ENCODE data around the gene RAD51B. TPM values are rescaled to one million over a fixed set of nuclear protein-coding genes. Genes with fewer than 3 reads are reported as not detected.

Gene RAD51B
- total RNA-seq, 4 donors from 2014 or later: 6.2 to 39.9 (median 12.9) TPM

- WGBS, 2 donors: 86 to 88% methylated on average over 5 of the region's 5 CpGs
- DNase-seq: no peak
- Histone ChIP-seq H3K9me3 (peaks cover 0 to 7% (median 0%) of the 10 kb centered on the region in 3 donors), H3K27ac (peak overlapping the region in 3 of 4 donors; percentile 82 to 87 (median 84)), H3K4me3 (no peak overlapping the region), H3K36me3 (no peaks in the 10 kb centered on the region), H3K27me3 (no peaks in the 10 kb centered on the region), H3K4me1 (peaks cover 23 to 63% (median 33%) of the 10 kb centered on the region in 3 donors)
- TF ChIP-seq CTCF (IDR thresholded peaks at IDR 0.05) (no peak), POLR2A (IDR thresholded peaks at IDR 0.05) (no peak)
- intact Hi-C loops (cut with DNase I): no loop called here
Observed at GRCh38 chr14:68636597-68636996, 817.0 kb downstream of the RAD51B start.

GRCh38 chr14:68637106-68638021 is 817.8 kb downstream of the RAD51B start:
- peaks cover 0 to 7% (median 0%) of the 10 kb centered on the region in 3 donors for H3K9me3 ChIP-seq
- WGBS, 2 donors: 63 to 72% methylated on average over 11 to 13 of the region's 13 CpGs
- H3K27me3 ChIP-seq: no peaks in the 10 kb centered on the region
- TF ChIP-seq CTCF (IDR thresholded peaks at IDR 0.05) (no peak), POLR2A (IDR thresholded peaks at IDR 0.05) (no peak)
- H3K27ac ChIP-seq: peak overlapping the region; percentile 60 to 87 (median 83)
- no peak for DNase-seq
- no peak overlapping the region for H3K4me3 ChIP-seq
- H3K4me1 ChIP-seq: peaks cover 23 to 55% (median 29%) of the 10 kb centered on the region in 3 donors
- H3K36me3 ChIP-seq: no peaks in the 10 kb centered on the region
- intact Hi-C loops (cut with DNase I): no loop called here

- intact Hi-C loops (cut with DNase I): no loop called here
- 80 to 83% methylated on average over 12 of the region's 12 CpGs for WGBS, 2 donors
- no peak overlapping the region for H3K4me3 ChIP-seq
- no peak for TF ChIP-seq POLR2A (IDR thresholded peaks at IDR 0.05)
- no peak for TF ChIP-seq CTCF (IDR thresholded peaks at IDR 0.05)
- peaks cover 19 to 48% (median 20%) of the 10 kb centered on the region in 3 donors for H3K4me1 ChIP-seq
- peaks cover 0 to 7% (median 0%) of the 10 kb centered on the region in 3 donors for H3K9me3 ChIP-seq
- no peaks in the 10 kb centered on the region for H3K36me3 ChIP-seq
- H3K27ac ChIP-seq: peak overlapping the region; percentile 60 to 87 (median 83)
- DNase-seq: no peak
- H3K27me3 ChIP-seq: no peaks in the 10 kb centered on the region
Observed at GRCh38 chr14:68638141-68638999, 818.8 kb downstream of the RAD51B start.

GRCh38 chr14:68639000-68639757 is 819.6 kb downstream of the RAD51B start:
- intact Hi-C loops (cut with DNase I): no loop called here
- peaks cover 12 to 39% (median 13%) of the 10 kb centered on the region in 3 donors for H3K4me1 ChIP-seq
- DNase-seq: no peak
- no peak for TF ChIP-seq CTCF (IDR thresholded peaks at IDR 0.05)
- H3K27me3 ChIP-seq: no peaks in the 10 kb centered on the region
- WGBS, 2 donors: 58 to 80% methylated on average over 5 to 6 of the region's 6 CpGs
- peaks cover 0 to 7% (median 0%) of the 10 kb centered on the region in 3 donors for H3K9me3 ChIP-seq
- H3K36me3 ChIP-seq: no peaks in the 10 kb centered on the region
- no peak overlapping the region for H3K4me3 ChIP-seq
- peak overlapping the region; percentile 60 to 87 (median 83) for H3K27ac ChIP-seq
